D721Med (cell line): ENCODE results near the gene AUTS2.

Source experiments
- DNase-seq: peaks from one replicate; pipeline ENCODE4 v3.0.0; 2011; ENCODE audit warnings: low spot score; ENCODE audit not compliant: insufficient read length
- FAIRE-seq: peaks from 2 replicates; lab custom pipeline; 2011; peaks lifted over from hg19 to GRCh38; lab: Jason Lieb, UNC
- TF ChIP-seq, protein P1 (sequence below): IDR thresholded peaks from 2 replicates; pipeline ENCODE4 v1.5.1; 2012; ENCODE audit warnings: mild to moderate bottlenecking, control low read depth; ENCODE audit not compliant: insufficient read depth; ENCODE audit errors: missing control alignments

AUTS2 gene

GRCh38 chr7:70649323-70649722, 1051.0 kb downstream of the AUTS2 start:
- TF ChIP-seq, protein P1, sequence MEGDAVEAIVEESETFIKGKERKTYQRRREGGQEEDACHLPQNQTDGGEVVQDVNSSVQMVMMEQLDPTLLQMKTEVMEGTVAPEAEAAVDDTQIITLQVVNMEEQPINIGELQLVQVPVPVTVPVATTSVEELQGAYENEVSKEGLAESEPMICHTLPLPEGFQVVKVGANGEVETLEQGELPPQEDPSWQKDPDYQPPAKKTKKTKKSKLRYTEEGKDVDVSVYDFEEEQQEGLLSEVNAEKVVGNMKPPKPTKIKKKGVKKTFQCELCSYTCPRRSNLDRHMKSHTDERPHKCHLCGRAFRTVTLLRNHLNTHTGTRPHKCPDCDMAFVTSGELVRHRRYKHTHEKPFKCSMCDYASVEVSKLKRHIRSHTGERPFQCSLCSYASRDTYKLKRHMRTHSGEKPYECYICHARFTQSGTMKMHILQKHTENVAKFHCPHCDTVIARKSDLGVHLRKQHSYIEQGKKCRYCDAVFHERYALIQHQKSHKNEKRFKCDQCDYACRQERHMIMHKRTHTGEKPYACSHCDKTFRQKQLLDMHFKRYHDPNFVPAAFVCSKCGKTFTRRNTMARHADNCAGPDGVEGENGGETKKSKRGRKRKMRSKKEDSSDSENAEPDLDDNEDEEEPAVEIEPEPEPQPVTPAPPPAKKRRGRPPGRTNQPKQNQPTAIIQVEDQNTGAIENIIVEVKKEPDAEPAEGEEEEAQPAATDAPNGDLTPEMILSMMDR: no peak
- no peak for FAIRE-seq
- no peak for DNase-seq

DNA sequence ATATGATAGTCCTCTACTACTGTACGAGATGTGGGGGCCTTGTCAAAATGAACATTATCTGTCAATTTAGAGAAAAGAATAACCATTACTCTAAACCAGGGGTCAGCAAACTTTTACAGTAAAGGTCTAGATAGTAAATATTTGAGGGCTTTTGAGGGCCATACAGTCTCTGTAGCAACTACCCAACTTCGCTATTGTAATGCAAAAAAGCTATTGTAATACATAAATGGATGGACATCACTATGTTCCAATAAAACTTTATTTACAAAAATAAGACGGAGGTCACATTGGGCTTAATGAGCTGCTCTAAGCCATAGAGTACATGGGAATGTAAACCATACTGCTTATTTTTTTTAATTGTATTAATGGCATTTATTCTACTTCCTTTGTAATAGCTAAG, 1055.9 kb downstream of the AUTS2 start:
- no peak for FAIRE-seq
- DNase-seq: no peak
- TF ChIP-seq, protein P1: no peak

GRCh38 chr7:70654979-70655378, 1056.7 kb downstream of the AUTS2 start:
- FAIRE-seq: no peak
- DNase-seq: no peak
- TF ChIP-seq, protein P1: no peak

GRCh38 chr7:70655694-70656093, 1057.4 kb downstream of the AUTS2 start:
- FAIRE-seq (no peak), DNase-seq (no peak)
- TF ChIP-seq, protein P1: no peak

GRCh38 chr7:70657571-70657970, 1059.3 kb downstream of the AUTS2 start:
- TF ChIP-seq, protein P1: no peak
- DNase-seq: no peak

DNA sequence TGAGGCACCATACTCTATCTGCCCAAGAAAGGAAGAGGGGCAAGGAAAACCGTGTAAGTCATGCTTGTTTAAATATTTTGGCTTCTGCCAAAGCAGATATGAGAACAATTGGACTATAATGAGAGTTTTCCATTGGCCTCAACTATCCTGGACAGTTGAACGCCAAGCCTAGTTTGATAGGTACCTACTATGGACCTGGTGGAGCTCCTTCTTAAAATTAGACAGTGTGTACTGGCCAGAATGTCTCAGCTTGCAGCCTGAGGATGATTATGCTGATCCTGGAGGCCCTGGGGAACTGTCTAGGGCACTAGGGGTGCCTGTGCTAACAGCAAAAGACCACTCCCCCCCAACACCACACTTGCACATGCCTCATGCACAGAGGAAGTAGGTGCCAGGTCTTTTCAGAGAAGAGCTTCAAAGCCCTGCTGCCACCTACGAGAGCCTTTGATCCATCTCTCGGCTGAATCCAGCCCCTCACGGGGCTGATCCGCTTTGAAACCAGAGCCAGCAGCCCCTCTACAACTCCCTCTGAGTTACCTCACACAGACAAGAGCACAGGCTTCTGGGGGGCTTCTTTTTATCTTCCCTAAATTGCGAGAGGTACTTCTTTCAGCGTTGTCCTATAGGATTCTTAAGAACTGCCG, 1059.8 kb downstream of the AUTS2 start:
- FAIRE-seq (no peak), DNase-seq (no peak)
- TF ChIP-seq, protein P1: no peak

More at GRCh38 chr7:70657571-70657970, 1059.3 kb downstream of the AUTS2 start:
- FAIRE-seq: no peak

DNA sequence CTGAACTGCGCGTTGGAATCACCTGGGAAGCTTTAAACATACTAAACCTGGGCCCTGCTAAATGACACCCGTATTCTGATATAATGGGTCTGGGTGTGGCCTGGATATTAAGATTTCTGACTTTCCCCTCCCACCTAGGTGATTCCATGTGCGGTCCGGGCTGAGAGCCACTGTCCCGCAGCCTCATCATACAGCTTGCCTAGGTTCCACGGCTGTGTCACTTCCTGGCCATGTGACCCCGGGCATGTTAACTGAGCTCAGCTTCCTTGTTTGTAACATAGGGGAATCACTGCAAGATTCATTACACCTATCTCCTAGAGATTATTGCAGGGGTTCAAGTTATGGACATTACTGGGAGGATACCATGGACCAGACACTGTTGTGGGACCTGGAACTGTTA, 1061.0 kb downstream of the AUTS2 start:
- TF ChIP-seq, protein P1: no peak
- FAIRE-seq (no peak), DNase-seq (no peak)
